ENCODE measurements around the gene BAZ1A. TPM values are rescaled to one million over a fixed set of nuclear protein-coding genes. Genes with fewer than 3 reads are reported as not detected.

BAZ1A gene
- total and polyA plus RNA-seq, 2 donors (not counting 1 experiment from before 2014, with no cell fraction given), result 18.8 to 36.8 TPM

GRCh38 chr14:34711796-34712712 lies 163.1 kb downstream of the BAZ1A start:
- H3K4me3 Mint-ChIP-seq, result no peak overlapping the region
- no CpG with 5 or more reads among the region's 4 CpGs for WGBS (ENCODE audit: insufficient coverage)
- CTCF ChIA-PET, result interaction anchor here (0.5 to 3.0 kb wide), 3 partner anchors 11 to 86 kb away, joined by 3 to 18 read pairs (median 7); no protein-coding TSS in a partner anchor

More at GRCh38 chr14:34711796-34712712, 163.1 kb downstream of the BAZ1A start:
- no peaks in the 10 kb centered on the region for H3K9me3 ChIP-seq (ENCODE audit: control extremely low read depth in 1 of 3, control insufficient read depth in 2 of 3, insufficient read depth in 1 of 3, low read length in 2 of 3)
- H3K4me2 ChIP-seq (replicated peaks; ENCODE audit: low read depth, low read length, poor library complexity, severe bottlenecking), result no peak overlapping the region
- H2AFZ ChIP-seq (ENCODE audit: insufficient read depth, low read depth, low read length, poor library complexity, severe bottlenecking), result no peak overlapping the region
- Mint-ChIP-seq H3K27me3 (no peaks in the 10 kb centered on the region), H3K9me3 (ENCODE audit: insufficient read depth) (no peaks in the 10 kb centered on the region), H3K4me1 (peaks cover 29% of the 10 kb centered on the region), H3K27ac (no peak overlapping the region)
- no peak overlapping the region for H3K4me3 ChIP-seq (ENCODE audit: control extremely low read depth in 1 of 5, extremely low read depth in 1 of 5, insufficient read depth in 1 of 5, low read depth in 2 of 5, low read length in 4 of 5)
- H3K27ac ChIP-seq (ENCODE audit: low read length in 2 of 2), result no peak overlapping the region
- DNase-seq (no peak), ATAC-seq (ENCODE audit: low read depth) (no peak)
- intact Hi-C loops (cut with micrococcal nuclease), result loop anchor here (2.0 to 10.0 kb wide), 2 partner anchors 247 to 271 kb away; partner anchors contain the start of genes SPTSSA and SRP54
- TF ChIP-seq EZH2 (IDR thresholded peaks at IDR 0.05; ENCODE audit: borderline replicate concordance, insufficient read depth, low read depth, low read length, poor library complexity, severe bottlenecking) (no peak), CTCF (IDR thresholded peaks at IDR 0.05) (no peak)
- H3K79me2 ChIP-seq (ENCODE audit: control insufficient read depth, insufficient read depth, low read length), result no peaks in the 10 kb centered on the region
- no peaks in the 10 kb centered on the region for H4K20me1 ChIP-seq (ENCODE audit: control insufficient read depth, insufficient read depth, low read length, poor library complexity, severe bottlenecking)
- H3K36me3 ChIP-seq (replicated peaks in 1 of 2; ENCODE audit: control extremely low read depth in 1 of 2, control insufficient read depth in 1 of 2, extremely low read depth in 1 of 2, insufficient read depth in 2 of 2, low read length in 1 of 2), result peaks cover 6 to 12% of the 10 kb centered on the region in 2 experiments
- no peaks in the 10 kb centered on the region for H3K27me3 ChIP-seq (replicated peaks in 1 of 4; ENCODE audit: control extremely low read depth in 1 of 4, control insufficient read depth in 3 of 4, insufficient read depth in 4 of 4, low read length in 3 of 4)
- H3K9ac ChIP-seq (ENCODE audit: low read length), result no peak overlapping the region
- H3K4me1 ChIP-seq (ENCODE audit: control insufficient read depth in 2 of 2, insufficient read depth in 2 of 2, low read length in 2 of 2), result peaks cover 11 to 15% of the 10 kb centered on the region in 2 donors
- POLR2A ChIA-PET, result interaction anchor here (0.6 kb wide), 3 partner anchors 98 to 198 kb away, joined by 4 to 7 read pairs (median 7); no protein-coding TSS in a partner anchor
